ENCODE results near the gene UBAP2L. TPM values are rescaled to one million over a fixed set of nuclear protein-coding genes. Genes with fewer than 3 reads are reported as not detected.

The UBAP2L gene
- total and polyA plus RNA-seq, 9 of the 15 experiments (the other 6 are each of a cell fraction or from before 2014, with no cell fraction given): 75.0 to 245 (median 119) TPM

- TF ChIP-seq ZNF318 (IDR thresholded peaks at IDR 0.05; ENCODE audit: borderline replicate concordance in 1 of 2, low read depth in 1 of 2) (0 out of 4 replicates have a peak, but pooled peaks of 1 of the 2 experiments have one; percentile 12), SOX6 (IDR thresholded peaks at IDR 0.05) (peak; percentile 54; the same call in 1 of the 2 replicates), SMAD3 (CRISPR knock-in tag; conservative IDR thresholded peaks at IDR 0.05) (peak; percentile 82; the same call in 1 of the 2 replicates), ZNF239 (CRISPR knock-in tag; IDR thresholded peaks at IDR 0.05) (peak; percentile 60; the same call in 1 of the 2 replicates), MEF2A (IDR thresholded peaks at IDR 0.05; ENCODE audit: control insufficient read depth, low read depth, low read length) (no peak), GTF2E2 (tag; IDR thresholded peaks at IDR 0.05) (peak; percentile 84), TCF3 (CRISPR knock-in tag; IDR thresholded peaks at IDR 0.05) (no peak; the same call in 1 of the 2 replicates), PHF20 (IDR thresholded peaks at IDR 0.05; ENCODE audit: partially characterized antibody) (peak; percentile 59), SAP30 (IDR thresholded peaks at IDR 0.05; ENCODE audit: borderline replicate concordance, insufficient read depth, low read depth, low read length, poor library complexity, severe bottlenecking) (peak; percentile 15), PCBP1 (IDR thresholded peaks at IDR 0.05; ENCODE audit: low read depth, low read length, poor library complexity, severe bottlenecking) (no peak), ZNF77 (CRISPR knock-in tag; IDR thresholded peaks at IDR 0.05) (no peak)
- TF ChIP-seq, protein P1, sequence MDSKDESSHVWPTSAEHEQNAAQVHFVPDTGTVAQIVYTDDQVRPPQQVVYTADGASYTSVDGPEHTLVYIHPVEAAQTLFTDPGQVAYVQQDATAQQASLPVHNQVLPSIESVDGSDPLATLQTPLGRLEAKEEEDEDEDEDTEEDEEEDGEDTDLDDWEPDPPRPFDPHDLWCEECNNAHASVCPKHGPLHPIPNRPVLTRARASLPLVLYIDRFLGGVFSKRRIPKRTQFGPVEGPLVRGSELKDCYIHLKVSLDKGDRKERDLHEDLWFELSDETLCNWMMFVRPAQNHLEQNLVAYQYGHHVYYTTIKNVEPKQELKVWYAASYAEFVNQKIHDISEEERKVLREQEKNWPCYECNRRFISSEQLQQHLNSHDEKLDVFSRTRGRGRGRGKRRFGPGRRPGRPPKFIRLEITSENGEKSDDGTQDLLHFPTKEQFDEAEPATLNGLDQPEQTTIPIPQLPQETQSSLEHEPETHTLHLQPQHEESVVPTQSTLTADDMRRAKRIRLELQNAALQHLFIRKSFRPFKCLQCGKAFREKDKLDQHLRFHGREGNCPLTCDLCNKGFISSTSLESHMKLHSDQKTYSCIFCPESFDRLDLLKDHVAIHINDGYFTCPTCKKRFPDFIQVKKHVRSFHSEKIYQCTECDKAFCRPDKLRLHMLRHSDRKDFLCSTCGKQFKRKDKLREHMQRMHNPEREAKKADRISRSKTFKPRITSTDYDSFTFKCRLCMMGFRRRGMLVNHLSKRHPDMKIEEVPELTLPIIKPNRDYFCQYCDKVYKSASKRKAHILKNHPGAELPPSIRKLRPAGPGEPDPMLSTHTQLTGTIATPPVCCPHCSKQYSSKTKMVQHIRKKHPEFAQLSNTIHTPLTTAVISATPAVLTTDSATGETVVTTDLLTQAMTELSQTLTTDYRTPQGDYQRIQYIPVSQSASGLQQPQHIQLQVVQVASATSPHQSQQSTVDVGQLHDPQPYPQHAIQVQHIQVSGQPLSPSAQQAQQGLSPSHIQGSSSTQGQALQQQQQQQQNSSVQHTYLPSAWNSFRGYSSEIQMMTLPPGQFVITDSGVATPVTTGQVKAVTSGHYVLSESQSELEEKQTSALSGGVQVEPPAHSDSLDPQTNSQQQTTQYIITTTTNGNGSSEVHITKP (IDR thresholded peaks at IDR 0.05; ENCODE audit: partially characterized antibody): peak; percentile 71
These were observed 51.7 kb downstream of the UBAP2L start, which contains the start of gene HAX1 (continued) for GRCh38 chr1:154272217-154272998.
